ENCODE measurements around the gene NIFK.

GRCh38 chr2:121748202-121748601, 11.5 kb upstream of the NIFK start:
- TF ChIP-seq YY1 (IDR thresholded peaks at IDR 0.05; ENCODE audit: insufficient read depth, insufficient read length), result no peak
- TF ChIP-seq SUZ12 (IDR thresholded peaks at IDR 0.05; ENCODE audit: extremely low read depth, insufficient read depth, insufficient read length), result no peak
